ENCODE measurements around the gene FAM76B.
A peak's percentile ranks its signal among the peaks of the same experiment; 100 is the strongest.

The FAM76B gene

GRCh38 chr11:95803973-95804372 is 14.4 kb upstream of the FAM76B start:
- H3K4me1 Mint-ChIP-seq (ENCODE audit: low read depth in 2 of 2), result peaks cover 0 to 10% of the 10 kb centered on the region in 2 donors
- H3K9me3 Mint-ChIP-seq, result no peaks in the 10 kb centered on the region
- DNase-seq (no peak), ATAC-seq (replicated peaks) (no peak)
- no peak overlapping the region for H3K4me3 Mint-ChIP-seq
- H3K36me3 Mint-ChIP-seq (ENCODE audit: insufficient read depth), result peaks cover 24% of the 10 kb centered on the region
- no peaks in the 10 kb centered on the region for H3K27me3 Mint-ChIP-seq
- no peak overlapping the region for H3K27ac Mint-ChIP-seq

- no peak overlapping the region for H3K4me3 Mint-ChIP-seq
- H3K27me3 Mint-ChIP-seq, result no peaks in the 10 kb centered on the region
- H3K27ac Mint-ChIP-seq, result no peak overlapping the region
- peaks cover 0 to 10% of the 10 kb centered on the region in 2 donors for H3K4me1 Mint-ChIP-seq (ENCODE audit: low read depth in 2 of 2)
- DNase-seq (no peak), ATAC-seq (replicated peaks) (no peak)
- peaks cover 24% of the 10 kb centered on the region for H3K36me3 Mint-ChIP-seq (ENCODE audit: insufficient read depth)
- H3K9me3 Mint-ChIP-seq, result no peaks in the 10 kb centered on the region
These were observed 13.2 kb upstream of the FAM76B start for GRCh38 chr11:95802806-95803205.

- no peaks in the 10 kb centered on the region for H3K27me3 Mint-ChIP-seq
- no peak for DNase-seq
- H3K9me3 Mint-ChIP-seq, result no peaks in the 10 kb centered on the region
- no peak overlapping the region for H3K4me3 Mint-ChIP-seq
- no peak overlapping the region for H3K27ac Mint-ChIP-seq
- peaks cover 0 to 13% of the 10 kb centered on the region in 2 donors for H3K4me1 Mint-ChIP-seq (ENCODE audit: low read depth in 2 of 2)
- H3K36me3 Mint-ChIP-seq (ENCODE audit: insufficient read depth), result peaks cover 23% of the 10 kb centered on the region
- ATAC-seq (replicated peaks), result no peak
These were observed 10.9 kb upstream of the FAM76B start for GRCh38 chr11:95800438-95800837.

GRCh38 chr11:95799546-95799945 is 10.0 kb upstream of the FAM76B start:
- DNase-seq (no peak), ATAC-seq (replicated peaks) (no peak)
- peaks cover 23% of the 10 kb centered on the region for H3K36me3 Mint-ChIP-seq (ENCODE audit: insufficient read depth)
- peaks cover 0 to 18% of the 10 kb centered on the region in 2 donors for H3K4me1 Mint-ChIP-seq (ENCODE audit: low read depth in 2 of 2)
- H3K27me3 Mint-ChIP-seq, result no peaks in the 10 kb centered on the region
- H3K27ac Mint-ChIP-seq, result peak overlapping the region in 1 of 2 donors; percentile 65
- no peaks in the 10 kb centered on the region for H3K9me3 Mint-ChIP-seq
- H3K4me3 Mint-ChIP-seq, result no peak overlapping the region

- Mint-ChIP-seq H3K9me3 (no peaks in the 10 kb centered on the region), H3K36me3 (ENCODE audit: insufficient read depth) (peaks cover 13% of the 10 kb centered on the region), H3K27ac (no peak overlapping the region), H3K4me3 (no peak overlapping the region), H3K27me3 (no peaks in the 10 kb centered on the region), H3K4me1 (ENCODE audit: low read depth in 2 of 2) (peaks cover 13 to 41% of the 10 kb centered on the region in 2 donors)
- DNase-seq (no peak), ATAC-seq (replicated peaks) (no peak)
These were observed 6.9 kb upstream of the FAM76B start for GRCh38 chr11:95796501-95796900.

GRCh38 chr11:95795627-95796295 is 6.2 kb upstream of the FAM76B start:
- Mint-ChIP-seq H3K27me3 (no peaks in the 10 kb centered on the region), H3K27ac (peak overlapping the region in 1 of 2 donors; percentile 23), H3K4me1 (ENCODE audit: low read depth in 2 of 2) (peaks cover 21 to 48% of the 10 kb centered on the region in 2 donors), H3K4me3 (no peak overlapping the region), H3K36me3 (ENCODE audit: insufficient read depth) (peaks cover 11% of the 10 kb centered on the region), H3K9me3 (no peaks in the 10 kb centered on the region)
- ATAC-seq (replicated peaks), result no peak
- no peak for DNase-seq

- no peak for ATAC-seq (replicated peaks)
- peaks cover 23 to 39% of the 10 kb centered on the region in 2 donors for H3K4me1 Mint-ChIP-seq (ENCODE audit: low read depth in 2 of 2)
- peak overlapping the region in 1 of 2 donors; percentile 87 for H3K27ac Mint-ChIP-seq
These were observed 4.5 kb upstream of the FAM76B start for GRCh38 chr11:95794086-95794485.

GRCh38 chr11:95793116-95793515 is 3.5 kb upstream of the FAM76B start:
- H3K4me3 Mint-ChIP-seq, result no peak overlapping the region
- H3K4me1 Mint-ChIP-seq (ENCODE audit: low read depth in 2 of 2), result peaks cover 31 to 44% of the 10 kb centered on the region in 2 donors
- no peaks in the 10 kb centered on the region for H3K27me3 Mint-ChIP-seq
- ATAC-seq (replicated peaks) (no peak), DNase-seq (no peak)
- H3K36me3 Mint-ChIP-seq (ENCODE audit: insufficient read depth), result peaks cover 25% of the 10 kb centered on the region
- no peaks in the 10 kb centered on the region for H3K9me3 Mint-ChIP-seq
- H3K27ac Mint-ChIP-seq, result peak overlapping the region in 1 of 2 donors; percentile 87

More at GRCh38 chr11:95794086-95794485, 4.5 kb upstream of the FAM76B start:
- H3K36me3 Mint-ChIP-seq (ENCODE audit: insufficient read depth), result peaks cover 21% of the 10 kb centered on the region
- H3K27me3 Mint-ChIP-seq, result no peaks in the 10 kb centered on the region
- H3K9me3 Mint-ChIP-seq, result no peaks in the 10 kb centered on the region
- DNase-seq, result no peak
- H3K4me3 Mint-ChIP-seq, result no peak overlapping the region

GRCh38 chr11:95792700-95793099 is 3.1 kb upstream of the FAM76B start:
- ATAC-seq (replicated peaks) (no peak), DNase-seq (no peak)
- H3K9me3 Mint-ChIP-seq, result no peaks in the 10 kb centered on the region
- H3K36me3 Mint-ChIP-seq (ENCODE audit: insufficient read depth), result peaks cover 25% of the 10 kb centered on the region
- no peaks in the 10 kb centered on the region for H3K27me3 Mint-ChIP-seq
- H3K27ac Mint-ChIP-seq, result peak overlapping the region in 1 of 2 donors; percentile 87
- H3K4me1 Mint-ChIP-seq (ENCODE audit: low read depth in 2 of 2), result peaks cover 34 to 48% of the 10 kb centered on the region in 2 donors
- H3K4me3 Mint-ChIP-seq, result no peak overlapping the region

- no peaks in the 10 kb centered on the region for H3K27me3 Mint-ChIP-seq
- ATAC-seq (replicated peaks) (no peak), DNase-seq (no peak)
- peaks cover 28% of the 10 kb centered on the region for H3K36me3 Mint-ChIP-seq (ENCODE audit: insufficient read depth)
- H3K27ac Mint-ChIP-seq, result peak overlapping the region; percentile 100
- H3K4me1 Mint-ChIP-seq (ENCODE audit: low read depth in 2 of 2), result peaks cover 34 to 49% of the 10 kb centered on the region in 2 donors
- peak overlapping the region; percentile 93 to 100 for H3K4me3 Mint-ChIP-seq
- H3K9me3 Mint-ChIP-seq, result no peaks in the 10 kb centered on the region
These were observed 2.6 kb upstream of the FAM76B start for GRCh38 chr11:95792200-95792599.

- Mint-ChIP-seq H3K36me3 (ENCODE audit: insufficient read depth) (peaks cover 32% of the 10 kb centered on the region), H3K4me3 (peak overlapping the region; percentile 93 to 100)
These were observed 2.1 kb upstream of the FAM76B start for GRCh38 chr11:95791709-95792033.

GRCh38 chr11:95790933-95791708 is 1.5 kb upstream of the FAM76B start:
- peaks cover 34% of the 10 kb centered on the region for H3K36me3 Mint-ChIP-seq (ENCODE audit: insufficient read depth)

More at GRCh38 chr11:95791709-95792033, 2.1 kb upstream of the FAM76B start:
- peaks cover 34 to 49% of the 10 kb centered on the region in 2 donors for H3K4me1 Mint-ChIP-seq (ENCODE audit: low read depth in 2 of 2)
- no peak for DNase-seq
- peak overlapping the region; percentile 100 for H3K27ac Mint-ChIP-seq
- no peaks in the 10 kb centered on the region for H3K9me3 Mint-ChIP-seq
- ATAC-seq (replicated peaks), result no peak
- H3K27me3 Mint-ChIP-seq, result no peaks in the 10 kb centered on the region

GRCh38 chr11:95790123-95790932 is 746 bp upstream of the FAM76B start, which contains the start of gene CEP57:
Gene CEP57 (plus strand): TSS chr11:95790498. CDS start chr11:95790699, 201 bp downstream.
- peak; percentile 60 for ATAC-seq (replicated peaks)
- peak; percentile 90 to 92 (median 92) for DNase-seq
- H3K4me1 Mint-ChIP-seq (ENCODE audit: low read depth in 2 of 2), result peaks cover 34 to 50% of the 10 kb centered on the region in 2 donors
- peak within 1 kb of the TSS; percentile 100 for H3K27ac Mint-ChIP-seq
- no peaks in the 10 kb centered on the region for H3K27me3 Mint-ChIP-seq
- peaks cover 42% of the 10 kb centered on the region for H3K36me3 Mint-ChIP-seq (ENCODE audit: insufficient read depth)
- H3K9me3 Mint-ChIP-seq, result no peaks in the 10 kb centered on the region
- peak within 1 kb of the TSS; percentile 93 to 100 for H3K4me3 Mint-ChIP-seq

More at GRCh38 chr11:95790933-95791708, 1.5 kb upstream of the FAM76B start:
- H3K9me3 Mint-ChIP-seq, result no peaks in the 10 kb centered on the region
- H3K4me3 Mint-ChIP-seq, result peak overlapping the region; percentile 93 to 100
- peaks cover 34 to 49% of the 10 kb centered on the region in 2 donors for H3K4me1 Mint-ChIP-seq (ENCODE audit: low read depth in 2 of 2)
- DNase-seq, result peak; percentile 33 to 40 (median 36)
- no peaks in the 10 kb centered on the region for H3K27me3 Mint-ChIP-seq
- peak overlapping the region; percentile 100 for H3K27ac Mint-ChIP-seq
- no peak for ATAC-seq (replicated peaks)

All from effector memory CD8-positive, alpha-beta T cell (primary cell).